Effector CD8-positive, alpha-beta T cell (primary cell): ENCODE data around the gene AHCTF1.
"Not testable (repeated sequence)": the region's sequence is repeated elsewhere in the genome, so short reads cannot be mapped to it uniquely, and the experiment has no call there.

Experiments used
- DNase-seq: peaks from one replicate; lab custom pipeline; 2025; lab: John Stamatoyannopoulos, UW

AHCTF1 gene

GRCh38 chr1:246916026-246916923 is 15.5 kb downstream of the AHCTF1 start:
- DNase-seq, result not testable (repeated sequence)

DNA sequence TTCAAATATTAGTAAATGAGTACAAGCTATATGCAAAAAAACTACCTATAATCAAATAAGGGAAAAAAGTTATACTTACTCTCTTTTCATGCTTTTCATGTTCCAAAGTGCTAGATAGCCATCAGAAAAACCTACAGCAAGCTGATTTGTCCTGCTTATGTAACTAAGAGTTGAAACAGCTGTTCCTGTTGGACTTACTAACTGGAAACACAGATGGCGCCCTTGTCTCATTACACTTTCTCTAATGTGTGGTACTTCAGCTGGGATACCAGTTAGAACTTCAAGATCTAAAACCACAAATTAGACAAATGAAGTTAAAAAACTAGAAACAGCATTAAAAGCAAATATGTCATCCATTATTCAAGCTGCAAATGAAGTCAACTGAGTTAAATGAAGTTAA is 24.3 kb downstream of the AHCTF1 start:
- no peak for DNase-seq

GRCh38 chr1:246906833-246907232 is 24.9 kb downstream of the AHCTF1 start:
- DNase-seq, result no peak

DNA sequence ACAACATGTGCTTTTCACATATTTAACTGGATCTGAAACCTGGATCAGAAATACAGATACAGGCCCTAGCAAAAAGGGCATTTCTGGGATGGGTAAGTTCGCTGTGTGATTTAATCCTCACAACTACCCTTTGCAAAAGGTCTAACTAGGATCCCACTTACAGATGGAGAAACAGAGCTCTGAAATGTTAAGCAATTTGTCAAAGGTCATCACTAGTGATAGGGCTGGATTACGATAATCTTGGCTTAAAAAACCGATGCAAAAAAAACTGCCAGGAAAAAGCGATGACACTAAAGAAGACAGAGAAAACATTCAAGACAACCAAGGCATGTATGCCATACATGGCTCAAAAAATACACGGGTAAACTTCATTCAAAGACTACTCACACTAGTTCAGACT is 29.9 kb downstream of the AHCTF1 start:
- DNase-seq, result no peak

- DNase-seq, result no peak
These were observed 34.4 kb downstream of the AHCTF1 start for GRCh38 chr1:246897302-246897701.

DNA sequence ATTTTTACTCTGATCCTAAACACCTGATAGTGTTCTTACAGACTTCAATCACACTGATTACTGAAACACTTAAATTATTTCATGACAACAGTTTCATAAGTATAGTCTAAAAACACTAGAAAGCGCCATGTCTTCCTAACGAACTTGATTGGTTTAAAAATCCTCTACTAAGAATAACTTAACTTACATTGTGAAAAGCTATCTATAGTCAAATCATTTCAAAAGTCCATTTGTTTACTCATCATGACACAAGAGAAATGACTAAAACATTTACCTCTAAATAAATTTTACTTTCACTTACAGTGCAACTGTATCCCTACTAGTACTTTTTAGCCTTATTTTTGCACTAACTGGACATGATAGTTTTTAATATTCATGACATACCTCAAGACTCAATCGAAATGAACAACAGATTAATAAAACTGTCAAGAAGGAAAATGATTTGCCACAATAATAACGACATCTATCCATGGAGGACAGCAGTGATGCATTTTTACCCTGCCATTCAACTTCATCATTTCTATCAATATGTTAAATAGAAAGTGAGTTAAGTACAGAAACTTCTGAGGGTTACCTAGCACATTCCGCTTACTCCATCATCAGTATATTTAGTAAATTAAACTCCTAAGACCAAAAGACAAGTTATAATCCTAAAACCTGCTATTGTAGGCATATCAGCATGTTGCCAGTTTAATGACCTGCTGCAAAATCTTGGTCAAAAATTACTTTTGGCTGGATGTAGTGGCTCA is 38.4 kb downstream of the AHCTF1 start:
- DNase-seq, result no peak

DNA sequence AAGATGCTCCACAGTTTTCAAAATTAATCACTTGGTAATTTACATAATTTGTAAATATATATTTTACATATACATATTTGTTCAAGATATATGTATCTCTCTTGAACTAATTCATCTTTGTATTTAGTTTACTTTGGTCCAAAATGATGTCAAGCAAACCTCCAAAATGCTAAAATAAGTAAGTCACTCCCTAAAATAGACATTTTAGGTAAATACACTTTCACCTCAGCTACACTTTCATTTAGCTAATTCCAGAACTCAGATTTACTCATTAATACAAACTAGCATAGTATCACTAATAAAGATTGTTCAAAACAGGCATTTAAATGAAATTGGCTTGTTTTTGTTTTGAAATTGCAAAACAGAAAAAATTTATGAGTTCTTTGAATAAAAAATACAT is 40.6 kb downstream of the AHCTF1 start:
- no peak for DNase-seq

DNA sequence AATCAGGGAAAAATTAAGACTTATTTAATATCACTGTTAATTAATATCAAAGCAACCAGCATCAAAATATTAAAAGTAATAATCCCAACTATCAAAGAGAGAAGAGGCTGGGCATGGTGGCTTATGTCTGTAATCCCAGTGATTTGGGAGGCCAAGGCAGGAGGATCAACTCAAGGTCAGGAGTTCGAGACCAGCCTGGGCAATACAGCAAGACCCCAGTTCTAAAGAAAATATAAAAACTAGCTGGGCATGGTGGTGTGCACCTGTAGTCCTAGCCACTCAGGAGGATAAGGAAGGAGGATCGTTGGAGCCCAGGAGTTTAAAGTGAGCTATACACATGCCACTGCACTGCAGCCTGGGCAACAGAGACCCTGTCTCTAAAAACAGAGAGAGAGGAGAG is 43.2 kb downstream of the AHCTF1 start:
- no peak for DNase-seq

DNA sequence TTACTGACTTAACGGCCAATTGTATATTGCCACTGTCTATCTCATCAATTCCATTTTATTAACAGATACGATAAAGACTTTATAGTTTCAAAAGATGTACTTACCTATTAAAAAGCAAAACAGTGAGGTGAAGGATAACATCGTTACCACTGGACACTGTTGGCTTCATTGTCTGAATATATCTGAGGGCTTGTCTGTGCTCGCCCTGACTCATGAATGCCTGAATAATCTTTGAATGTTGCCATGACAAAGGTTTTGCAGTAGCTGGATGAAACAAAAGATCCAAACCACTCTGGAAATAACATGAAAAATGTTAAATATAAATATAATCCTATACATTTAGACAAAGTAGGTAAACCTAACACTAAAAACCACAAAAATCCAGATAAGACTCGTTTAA is 46.4 kb downstream of the AHCTF1 start:
- DNase-seq, result not testable (repeated sequence)

DNA sequence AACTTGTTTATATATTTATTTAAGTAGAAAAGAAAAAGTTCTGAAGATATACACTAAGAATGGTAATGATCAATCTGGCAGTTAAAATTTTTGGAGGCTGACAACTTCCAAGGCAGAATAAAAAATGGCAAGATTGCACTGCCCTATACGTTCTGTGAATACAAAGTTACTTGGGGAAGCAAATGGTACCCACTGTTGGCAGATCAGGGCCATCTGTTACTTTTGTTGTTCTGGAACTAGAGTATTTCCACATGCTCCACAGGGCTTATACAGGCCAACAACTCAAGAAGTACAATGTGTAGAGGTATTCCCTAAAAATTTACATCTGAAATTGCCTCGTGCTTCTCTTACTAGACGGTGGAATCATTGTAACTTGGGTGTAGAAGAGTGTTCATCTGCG is 53.2 kb downstream of the AHCTF1 start:
- DNase-seq, result no peak

GRCh38 chr1:246876431-246876830 is 55.3 kb downstream of the AHCTF1 start:
- no peak for DNase-seq

DNA sequence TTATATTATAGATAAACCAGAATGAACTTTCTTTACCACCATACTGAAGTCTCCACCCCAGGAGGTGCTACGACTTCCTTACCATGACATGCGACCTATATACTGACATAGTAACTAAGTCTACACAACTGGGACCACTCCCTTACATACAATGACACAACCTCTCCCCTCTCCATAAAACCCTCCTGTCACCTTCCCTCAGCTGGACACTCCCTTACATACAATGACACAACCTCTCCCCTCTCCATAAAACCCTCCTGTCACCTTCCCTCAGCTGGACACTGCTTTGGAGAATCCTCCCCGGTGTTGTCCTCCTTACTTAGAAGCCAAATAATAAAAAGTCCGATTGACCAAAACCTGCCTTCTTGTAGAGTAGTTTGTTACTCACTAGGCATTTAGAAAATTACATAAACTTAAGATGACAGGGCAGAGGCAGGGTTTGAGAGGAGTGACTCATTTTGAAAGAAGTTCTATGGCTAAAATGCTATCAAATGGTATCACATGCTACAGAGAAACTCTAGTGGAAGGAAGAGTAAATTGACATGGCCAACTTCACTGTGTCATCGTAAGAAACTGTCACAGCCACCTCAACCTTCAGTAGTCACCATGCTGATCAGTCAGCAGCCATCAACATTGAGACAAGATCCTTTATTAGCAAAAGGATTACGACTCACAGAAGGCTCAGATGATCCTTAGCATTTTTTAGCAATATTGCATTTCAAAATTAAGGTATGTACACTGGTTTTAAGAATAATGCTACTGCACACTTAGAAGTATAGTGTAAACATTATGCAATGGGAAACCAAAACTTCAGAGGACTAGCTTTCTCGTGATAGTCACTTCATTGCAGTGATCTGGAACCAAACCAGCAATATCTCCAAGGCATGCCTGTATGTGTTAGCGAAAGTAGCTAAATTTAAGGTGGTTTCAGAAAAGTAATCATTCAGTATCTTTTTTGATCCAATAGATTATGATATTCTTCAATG is 56.4 kb downstream of the AHCTF1 start:
- no peak for DNase-seq

DNA sequence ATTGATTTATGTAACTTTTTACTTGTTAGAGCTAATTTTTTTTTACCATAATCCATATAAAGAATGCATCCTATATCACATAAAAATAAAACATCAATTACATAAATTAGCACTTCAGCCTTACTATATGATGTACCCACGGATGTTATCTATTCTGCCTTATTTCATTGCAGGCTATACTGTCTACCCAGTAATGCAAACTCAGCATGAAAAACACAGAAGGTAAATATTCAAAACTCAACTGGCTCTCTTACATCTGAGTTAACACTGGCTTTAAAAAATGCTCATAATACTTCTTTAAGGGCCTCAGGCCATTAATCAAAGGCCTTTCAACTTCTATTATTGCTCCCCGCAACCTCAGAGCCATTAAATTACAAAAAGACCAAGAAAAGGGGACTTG is 65.8 kb downstream of the AHCTF1 start:
- no peak for DNase-seq

DNA sequence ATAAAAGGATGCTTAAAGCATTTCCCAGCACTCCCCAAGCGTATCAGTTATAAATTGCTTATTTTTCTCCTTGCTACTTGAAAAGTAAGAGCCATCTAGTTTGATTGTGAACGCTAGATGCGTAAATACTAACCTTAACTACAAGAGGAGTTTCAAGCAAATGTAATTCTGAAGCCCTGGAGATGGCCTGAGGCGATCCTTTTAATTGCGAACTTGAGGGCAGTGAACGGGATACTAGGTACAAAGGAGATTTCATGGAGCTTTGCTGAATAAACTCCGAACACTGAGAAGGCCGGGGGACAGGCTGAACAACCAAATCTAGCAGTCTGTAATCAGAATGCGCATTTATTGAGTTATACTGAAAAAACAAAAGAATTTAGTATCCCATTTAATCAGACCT is 68.0 kb downstream of the AHCTF1 start:
- DNase-seq, result not testable (repeated sequence)

DNA sequence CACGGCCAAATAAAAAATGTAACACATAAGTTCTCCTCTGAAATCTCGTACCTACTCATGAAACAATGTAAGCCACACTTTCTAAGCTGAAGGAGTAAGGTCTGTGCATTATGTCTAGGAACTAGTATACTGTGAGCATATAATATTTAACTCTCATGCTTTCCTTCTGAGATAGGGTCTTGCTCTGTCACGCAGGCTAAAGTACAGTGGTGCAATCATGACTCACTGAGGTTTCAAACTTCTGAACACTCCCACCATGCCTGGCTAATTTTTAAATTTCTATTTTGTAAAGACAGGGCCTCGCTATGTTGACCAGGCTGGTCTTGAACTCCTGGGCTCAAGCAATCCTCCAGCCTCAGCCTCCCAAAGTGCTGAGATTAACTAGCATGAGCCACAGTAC is 71.3 kb downstream of the AHCTF1 start:
- no peak for DNase-seq

GRCh38 chr1:246856371-246856770 is 75.4 kb downstream of the AHCTF1 start:
- no peak for DNase-seq

DNA sequence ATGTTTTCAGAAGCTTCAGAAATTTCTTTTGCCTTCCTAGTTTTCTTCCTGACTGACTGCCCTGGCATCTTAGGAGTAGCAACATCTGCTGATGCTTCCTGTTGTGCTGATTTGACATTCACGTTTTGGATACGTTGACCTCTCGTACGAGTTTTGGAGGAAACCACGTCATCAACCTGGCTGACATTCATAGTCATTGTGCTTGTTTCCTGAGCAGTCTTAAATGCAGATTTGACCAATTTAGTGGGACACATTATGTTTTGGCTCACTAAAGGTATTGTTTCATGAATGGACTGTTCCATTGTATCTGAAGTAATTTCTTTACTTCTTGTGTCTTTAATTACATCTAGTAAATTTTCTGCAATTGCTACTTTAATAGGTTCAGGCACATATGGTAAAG is 81.1 kb downstream of the AHCTF1 start:
- DNase-seq, result not testable (repeated sequence)

DNA sequence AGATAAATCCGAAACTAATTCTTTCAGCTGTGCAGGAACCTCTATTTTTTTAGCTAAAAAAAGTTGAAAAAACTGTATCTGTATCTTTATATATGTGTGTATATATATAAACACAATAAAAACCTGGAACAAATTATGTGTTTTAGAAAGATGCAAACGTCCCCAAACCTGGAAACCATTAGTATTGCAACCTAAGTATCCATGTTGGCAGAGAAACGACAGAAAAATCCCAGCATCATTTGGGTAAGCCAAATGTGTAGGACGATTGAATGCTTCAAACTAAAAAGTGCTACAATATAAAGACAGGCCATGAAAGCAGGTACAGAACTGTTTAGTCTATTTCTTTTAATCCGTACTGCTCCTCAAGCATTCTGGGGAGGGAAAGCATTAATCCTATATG is 87.9 kb downstream of the AHCTF1 start:
- DNase-seq, result no peak

DNA sequence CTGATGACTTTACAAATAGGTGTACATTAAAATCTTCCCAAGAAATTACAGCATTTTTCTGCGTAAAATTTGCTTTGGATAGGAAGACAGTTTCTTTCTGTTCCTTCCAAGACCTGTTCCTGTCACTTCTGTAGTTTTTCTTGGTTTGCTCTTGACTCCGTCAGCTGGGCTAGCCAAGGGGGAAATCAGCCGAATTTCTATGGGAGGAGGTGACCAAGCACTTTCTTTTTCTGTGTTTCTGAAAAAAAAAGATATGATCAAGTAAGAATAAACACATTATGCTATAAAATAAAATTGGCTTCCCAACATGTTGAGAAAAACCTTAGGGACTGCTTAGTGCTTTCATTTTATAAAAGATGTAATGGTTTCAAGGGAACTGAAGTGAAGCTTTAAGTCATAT is 91.0 kb downstream of the AHCTF1 start:
- not testable (repeated sequence) for DNase-seq

DNA sequence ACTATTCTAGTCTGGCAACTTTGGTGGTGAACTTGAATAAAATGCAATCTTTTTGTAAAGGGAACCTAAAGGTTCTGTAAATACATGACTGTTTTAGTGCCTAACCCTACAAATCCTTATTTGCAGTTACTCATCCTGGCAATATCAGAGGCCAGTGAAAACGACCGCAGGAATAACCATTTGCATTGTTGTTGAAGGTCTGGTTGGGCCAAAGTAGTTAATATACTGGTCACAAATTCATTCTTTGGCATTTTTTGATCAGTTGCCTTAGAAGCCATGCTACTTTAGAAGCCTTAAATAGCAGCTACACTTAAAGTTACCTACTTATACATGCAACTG is 93.7 kb downstream of the AHCTF1 start:
- DNase-seq, result no peak

GRCh38 chr1:246837418-246838117 is 94.2 kb downstream of the AHCTF1 start:
- no peak for DNase-seq
